CD14-positive monocyte (primary cell): ENCODE data around the gene MRS2. TPM values are rescaled to one million over a fixed set of nuclear protein-coding genes. Genes with fewer than 3 reads are reported as not detected.

Source experiments
- DNase-seq, 3 donors: peaks; one replicate each; pipeline ENCODE4 v3.0.0-alpha.2; 2011 to 2022
- H2AFZ ChIP-seq: 2 replicates; pipeline ENCODE4 v1.6.0; 2012; ENCODE audit warnings: mild to moderate bottlenecking, low read depth, low read length, inconsistent platforms; ENCODE audit not compliant: insufficient read depth, poor library complexity, severe bottlenecking
- H3K27ac ChIP-seq, 2 donors: 1 replicate in 1 of 2; 2 replicates in 1 of 2; pipeline ENCODE4 v1.5.1; 2012 to 2013; ENCODE audit warnings: low read length in 2 of 2, control low read depth in 1 of 2, inconsistent platforms in 1 of 2, low read depth in 1 of 2, mild to moderate bottlenecking in 1 of 2
- H3K27me3 ChIP-seq, 2 donors: one replicate each; pipeline versions ENCODE4 v1.6.0 to v1.6.1; 2011 to 2013; ENCODE audit warnings: low read length in 2 of 2; ENCODE audit not compliant: control insufficient read depth in 2 of 2, insufficient read depth in 2 of 2
- H3K36me3 ChIP-seq, 2 donors: replicated peaks in 1 of 2; 1 replicate in 1 of 2; 2 replicates in 1 of 2; pipeline versions ENCODE4 v1.5.1 to v1.6.1; 2012 to 2013; ENCODE audit warnings: low read length in 2 of 2, control low read depth in 1 of 2, inconsistent platforms in 1 of 2, mild to moderate bottlenecking in 1 of 2; ENCODE audit not compliant: insufficient read depth in 2 of 2, control insufficient read depth in 1 of 2
- H3K4me1 ChIP-seq, 2 donors: 1 replicate in 1 of 2; 2 replicates in 1 of 2; pipeline versions ENCODE4 v1.5.1 to v1.6.1; 2012 to 2013; ENCODE audit warnings: low read length in 2 of 2, control low read depth in 1 of 2, inconsistent platforms in 1 of 2, mild to moderate bottlenecking in 1 of 2, moderate library complexity in 1 of 2; ENCODE audit not compliant: insufficient read depth in 2 of 2, control insufficient read depth in 1 of 2
- H3K4me2 ChIP-seq: replicated peaks from 2 replicates; pipeline ENCODE3; 2012; ENCODE audit warnings: low read length, moderate library complexity, mild to moderate bottlenecking; ENCODE audit not compliant: poor library complexity, severe bottlenecking; ENCODE audit errors: extremely low read depth
- H3K4me3 ChIP-seq, 3 experiments: fragments of 200-600 bp in 1 of 3; sonication (generic) in 1 of 3; replicated peaks in 1 of 3; 1 replicate in 2 of 3; 2 replicates in 1 of 3; pipeline ENCODE4 v1.5.1; 2011 to 2013; ENCODE audit warnings: low read length in 3 of 3, mild to moderate bottlenecking in 3 of 3, control low read depth in 2 of 3, low read depth in 2 of 3, inconsistent platforms in 1 of 3, moderate library complexity in 1 of 3
- H3K79me2 ChIP-seq: 2 replicates; pipeline ENCODE4 v1.6.0; 2012; ENCODE audit warnings: mild to moderate bottlenecking, control low read depth, inconsistent platforms, low read length, moderate library complexity; ENCODE audit not compliant: insufficient read depth
- H3K9ac ChIP-seq: 2 replicates; pipeline ENCODE4 v1.6.0; 2017; ENCODE audit warnings: low read length, mild to moderate bottlenecking; ENCODE audit not compliant: insufficient read depth, poor library complexity, severe bottlenecking
- H3K9me3 ChIP-seq, 2 donors: replicated peaks in 1 of 2; 1 replicate in 1 of 2; 2 replicates in 1 of 2; pipeline versions ENCODE4 v1.5.1 to v1.6.1; 2012 to 2013; ENCODE audit warnings: low read length in 2 of 2, control low read depth in 1 of 2; ENCODE audit not compliant: control insufficient read depth in 1 of 2, insufficient read depth in 1 of 2
- H4K20me1 ChIP-seq: 2 replicates; pipeline ENCODE4 v1.6.0; 2012; ENCODE audit warnings: mild to moderate bottlenecking, low read length, control low read depth, moderate library complexity; ENCODE audit not compliant: insufficient read depth
- H3K27ac Mint-ChIP-seq, 7 donors: one replicate each; pipeline ENCODE4 v1.8.0; 2020; ENCODE audit warnings: mild to moderate bottlenecking in 7 of 7, mixed read lengths in 7 of 7, moderate library complexity in 6 of 7, inconsistent platforms in 2 of 7
- H3K27me3 Mint-ChIP-seq, 3 donors: one replicate each; pipeline ENCODE4 v1.8.0; 2021 to 2022; ENCODE audit warnings: low read depth in 3 of 3, mild to moderate bottlenecking in 3 of 3, mixed read lengths in 3 of 3, moderate library complexity in 3 of 3, inconsistent platforms in 1 of 3
- H3K36me3 Mint-ChIP-seq, 2 donors: one replicate each; pipeline ENCODE4 v1.8.0; 2020; ENCODE audit warnings: mixed read lengths in 2 of 2, inconsistent platforms in 1 of 2, mild to moderate bottlenecking in 1 of 2
- H3K4me1 Mint-ChIP-seq: one replicate; pipeline ENCODE4 v1.8.0; 2020; ENCODE audit warnings: mild to moderate bottlenecking, mixed read lengths
- H3K4me3 Mint-ChIP-seq, 2 donors: one replicate each; pipeline ENCODE4 v1.8.0; 2020; ENCODE audit warnings: mild to moderate bottlenecking in 2 of 2, mixed read lengths in 2 of 2, moderate library complexity in 1 of 2
- H3K9me3 Mint-ChIP-seq, 7 donors: one replicate each; pipeline ENCODE4 v1.8.0; 2020 to 2022; ENCODE audit warnings: mixed read lengths in 7 of 7, mild to moderate bottlenecking in 6 of 7, moderate library complexity in 6 of 7, inconsistent platforms in 2 of 7
- WGBS: methylation state at CpG from one replicate; pipeline ENCODE4 v1.1.5; 2013; ENCODE audit warnings: missing lambda C conversion rate; ENCODE audit not compliant: insufficient coverage; 5-methylcytosine and 5-hydroxymethylcytosine counted together
- intact Hi-C, 2 donors: fragments of 100-400 bp; cut with micrococcal nuclease; formaldehyde crosslinking; loops; one replicate each; pipeline versions ENCODE4 v1.15.0 to v1.15.1; 2023
- polyA plus RNA-seq, 3 donors: library from polyadenylated mRNA; depleted of rRNA in 1 of 3; unstranded in 2 of 3; stranded (reverse) in 1 of 3; fragments of 300-500 nt in 2 of 3; fragments of >200 nt in 1 of 3; fragmentation: Illumina TruSeq in 2 of 3; gene quantifications; 1 replicate in 2 of 3; 2 replicates in 1 of 3; pipeline ENCODE4 v1.2.3, GENCODE V29; 2012 to 2021
- TF ChIP-seq, protein P1 (sequence below): fragments of 200-600 bp; IDR thresholded peaks from one replicate; pipeline ENCODE4 v1.8.0; 2022; ENCODE audit warnings: antibody characterized with exemption, mild to moderate bottlenecking

Gene MRS2
- polyA plus RNA-seq, 3 donors, result 8.6 to 21.0 (median 19.3) TPM

DNA sequence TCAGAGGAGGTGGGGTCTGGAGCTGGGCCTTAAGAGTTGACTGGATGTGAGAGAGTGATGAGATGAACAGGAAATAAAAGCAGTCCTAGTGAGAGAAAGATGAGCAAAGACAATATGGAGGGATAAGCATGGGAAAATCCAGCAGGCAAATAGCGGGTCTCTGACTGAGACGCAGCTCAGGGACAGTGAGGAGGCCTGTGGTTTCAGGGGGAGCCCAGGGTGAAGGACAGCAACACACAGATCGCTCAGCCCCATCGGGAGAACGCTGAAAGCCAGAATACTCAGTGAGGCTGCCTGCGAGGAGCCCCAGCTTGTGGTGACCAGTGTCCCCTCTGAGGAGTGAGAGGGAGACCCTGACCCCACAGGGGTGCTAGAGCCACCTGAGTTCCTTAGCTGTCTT lies 28.1 kb upstream of the MRS2 start:
- Histone ChIP-seq H3K9me3 (no peaks in the 10 kb centered on the region), H3K27ac (no peak overlapping the region), H3K4me3 (no peak overlapping the region), H3K4me1 (no peaks in the 10 kb centered on the region), H3K9ac (no peak overlapping the region), H2AFZ (no peak overlapping the region), H3K79me2 (no peaks in the 10 kb centered on the region), H4K20me1 (no peaks in the 10 kb centered on the region), H3K27me3 (no peaks in the 10 kb centered on the region), H3K36me3 (no peaks in the 10 kb centered on the region), H3K4me2 (no peak overlapping the region)
- H3K9me3 Mint-ChIP-seq, result peaks cover 0 to 12% (median 6%) of the 10 kb centered on the region in 7 donors
- no peak for DNase-seq
- WGBS, result 86% methylated on average over 6 of the region's 6 CpGs
- intact Hi-C loops, result no loop called here
- H3K27me3 Mint-ChIP-seq, result peaks cover 2 to 3% (median 3%) of the 10 kb centered on the region in 3 donors
- no peak overlapping the region for H3K4me3 Mint-ChIP-seq
- H3K36me3 Mint-ChIP-seq, result no peaks in the 10 kb centered on the region
- TF ChIP-seq, protein P1, sequence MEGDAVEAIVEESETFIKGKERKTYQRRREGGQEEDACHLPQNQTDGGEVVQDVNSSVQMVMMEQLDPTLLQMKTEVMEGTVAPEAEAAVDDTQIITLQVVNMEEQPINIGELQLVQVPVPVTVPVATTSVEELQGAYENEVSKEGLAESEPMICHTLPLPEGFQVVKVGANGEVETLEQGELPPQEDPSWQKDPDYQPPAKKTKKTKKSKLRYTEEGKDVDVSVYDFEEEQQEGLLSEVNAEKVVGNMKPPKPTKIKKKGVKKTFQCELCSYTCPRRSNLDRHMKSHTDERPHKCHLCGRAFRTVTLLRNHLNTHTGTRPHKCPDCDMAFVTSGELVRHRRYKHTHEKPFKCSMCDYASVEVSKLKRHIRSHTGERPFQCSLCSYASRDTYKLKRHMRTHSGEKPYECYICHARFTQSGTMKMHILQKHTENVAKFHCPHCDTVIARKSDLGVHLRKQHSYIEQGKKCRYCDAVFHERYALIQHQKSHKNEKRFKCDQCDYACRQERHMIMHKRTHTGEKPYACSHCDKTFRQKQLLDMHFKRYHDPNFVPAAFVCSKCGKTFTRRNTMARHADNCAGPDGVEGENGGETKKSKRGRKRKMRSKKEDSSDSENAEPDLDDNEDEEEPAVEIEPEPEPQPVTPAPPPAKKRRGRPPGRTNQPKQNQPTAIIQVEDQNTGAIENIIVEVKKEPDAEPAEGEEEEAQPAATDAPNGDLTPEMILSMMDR, result no peak
- no peak overlapping the region for H3K27ac Mint-ChIP-seq
- no peaks in the 10 kb centered on the region for H3K4me1 Mint-ChIP-seq

DNA sequence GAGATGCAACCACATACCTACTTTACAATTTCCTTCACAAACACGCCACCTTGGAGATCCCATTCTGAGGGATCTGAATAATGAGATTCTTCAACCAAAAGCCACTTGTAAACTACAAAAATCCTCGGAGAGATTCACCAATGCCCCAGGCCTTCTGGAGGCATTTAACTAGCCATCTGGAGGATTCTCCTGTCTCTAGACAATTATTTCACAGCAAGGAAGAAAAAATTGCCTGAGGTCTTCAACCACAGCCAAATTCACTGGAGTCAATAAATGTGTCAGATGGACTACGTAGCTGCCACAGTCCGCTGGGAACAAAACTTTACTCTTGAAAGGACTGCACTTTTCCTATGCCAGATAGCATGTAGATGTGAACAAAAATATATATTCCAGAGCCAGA lies 25.9 kb upstream of the MRS2 start:
- no peak overlapping the region for H3K4me3 Mint-ChIP-seq
- H3K36me3 Mint-ChIP-seq, result no peaks in the 10 kb centered on the region
- H4K20me1 ChIP-seq, result no peaks in the 10 kb centered on the region
- 100% methylated on average over 1 of the region's 4 CpGs for WGBS
- TF ChIP-seq, protein P1, result no peak
- intact Hi-C loops, result no loop called here
- no peaks in the 10 kb centered on the region for H3K4me1 Mint-ChIP-seq
- H3K27ac ChIP-seq, result no peak overlapping the region
- no peaks in the 10 kb centered on the region for H3K79me2 ChIP-seq
- no peak overlapping the region for H3K9ac ChIP-seq
- no peak overlapping the region for H3K27ac Mint-ChIP-seq
- no peaks in the 10 kb centered on the region for H3K27me3 ChIP-seq
- no peak overlapping the region for H2AFZ ChIP-seq
- H3K4me1 ChIP-seq, result no peaks in the 10 kb centered on the region
- peaks cover 0 to 8% (median 2%) of the 10 kb centered on the region in 7 donors for H3K9me3 Mint-ChIP-seq
- H3K9me3 ChIP-seq, result no peaks in the 10 kb centered on the region
- H3K4me3 ChIP-seq, result no peak overlapping the region
- no peak overlapping the region for H3K4me2 ChIP-seq
- H3K27me3 Mint-ChIP-seq, result peaks cover 2 to 7% (median 3%) of the 10 kb centered on the region in 3 donors
- no peaks in the 10 kb centered on the region for H3K36me3 ChIP-seq
- DNase-seq, result no peak
